Measurements from ENCODE around the gene PCGF1.

The PCGF1 gene

DNA sequence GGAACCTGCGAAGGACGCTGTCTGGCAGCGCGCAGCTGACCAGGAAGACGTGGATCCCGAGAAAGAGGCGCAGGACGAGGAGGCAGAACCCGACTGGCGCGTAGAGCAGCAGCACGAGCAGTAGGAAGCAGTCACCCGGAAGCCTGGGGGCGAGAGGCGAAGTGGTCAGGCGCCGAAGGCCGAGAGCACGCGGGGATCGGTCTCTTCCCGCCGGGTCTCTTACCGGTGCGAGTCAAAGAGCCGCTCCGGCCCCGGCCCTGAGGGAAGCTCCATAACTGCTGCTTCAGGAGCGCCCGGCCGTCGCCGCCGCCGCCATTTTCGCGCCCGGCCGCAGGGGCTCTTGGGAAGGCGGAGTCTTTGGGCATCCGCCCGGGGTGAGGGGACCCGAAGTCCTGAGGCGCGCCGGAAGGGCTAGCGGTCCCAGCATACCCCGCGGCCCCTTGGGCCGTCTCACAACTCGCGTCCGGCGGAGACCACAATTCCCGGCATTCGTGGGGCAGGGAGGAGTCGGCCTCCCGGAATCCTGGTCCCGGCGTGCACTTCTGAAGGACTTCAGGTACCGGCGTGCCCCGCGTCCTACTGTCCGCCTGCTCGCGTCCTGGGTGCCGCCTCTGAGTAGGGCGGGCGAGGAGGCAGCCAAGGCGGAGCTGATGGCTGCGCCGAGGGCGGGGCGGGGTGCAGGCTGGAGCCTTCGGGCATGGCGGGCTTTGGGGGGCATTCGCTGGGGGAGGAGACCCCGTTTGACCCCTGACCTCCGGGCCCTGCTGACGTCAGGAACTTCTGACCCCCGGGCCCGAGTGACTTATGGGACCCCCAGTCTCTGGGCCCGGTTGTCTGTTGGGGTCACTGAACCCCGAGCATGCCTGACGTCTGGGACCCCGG is 22.1 kb upstream of the PCGF1 start, which contains the start of the genes AUP1 and HTRA2:
AUP1 (minus strand) TSS at position 350 of the 882 bp plus-strand sequence; CDS start at position 273, 77 bp downstream.
HTRA2 (plus strand) TSS at position 577 of the 882 bp plus-strand sequence; CDS start at position 651, 74 bp downstream.
- Histone ChIP-seq H3K4me3 (peak within 1 kb of the TSS; percentile 97), H3K36me3 (peaks cover 54% of the 10 kb centered on the region), H3K27ac (peak within 1 kb of the TSS; percentile 96), H3K4me1 (peaks cover 42% of the 10 kb centered on the region), H4K20me1 (peaks cover 32% of the 10 kb centered on the region), H3K4me2 (peak within 1 kb of the TSS; percentile 98), H3K27me3 (no peaks in the 10 kb centered on the region), H3K9me3 (no peaks in the 10 kb centered on the region), H3K9ac (peak within 1 kb of the TSS; percentile 94)
- TF ChIP-seq Cebpa-rat (IDR thresholded peaks at IDR 0.05) = no peak

- H3K4me1 ChIP-seq = peaks cover 42% of the 10 kb centered on the region
- H3K9me3 ChIP-seq = no peaks in the 10 kb centered on the region
- peak overlapping the region; percentile 96 for H3K27ac ChIP-seq
- TF ChIP-seq Cebpa-rat (IDR thresholded peaks at IDR 0.05) = no peak
- H3K4me3 ChIP-seq = peak overlapping the region; percentile 97
- peaks cover 46% of the 10 kb centered on the region for H3K36me3 ChIP-seq
- no peaks in the 10 kb centered on the region for H3K27me3 ChIP-seq
- peak overlapping the region; percentile 94 for H3K9ac ChIP-seq
- H4K20me1 ChIP-seq = peaks cover 32% of the 10 kb centered on the region
- H3K4me2 ChIP-seq = peak overlapping the region; percentile 98
Measured at GRCh38 chr2:74528600-74529356, 21.3 kb upstream of the PCGF1 start.

GRCh38 chr2:74527741-74528140 is 20.2 kb upstream of the PCGF1 start:
- H3K9me3 ChIP-seq = no peaks in the 10 kb centered on the region
- H3K4me3 ChIP-seq = peak overlapping the region; percentile 97
- peaks cover 36% of the 10 kb centered on the region for H3K36me3 ChIP-seq
- peaks cover 32% of the 10 kb centered on the region for H4K20me1 ChIP-seq
- H3K4me2 ChIP-seq = peak overlapping the region; percentile 98
- no peak overlapping the region for H3K27ac ChIP-seq
- no peaks in the 10 kb centered on the region for H3K27me3 ChIP-seq
- H3K9ac ChIP-seq = peak overlapping the region; percentile 94; the same call in 1 of the 2 replicates
- H3K4me1 ChIP-seq = peaks cover 41% of the 10 kb centered on the region
- no peak for TF ChIP-seq Cebpa-rat (IDR thresholded peaks at IDR 0.05)

DNA sequence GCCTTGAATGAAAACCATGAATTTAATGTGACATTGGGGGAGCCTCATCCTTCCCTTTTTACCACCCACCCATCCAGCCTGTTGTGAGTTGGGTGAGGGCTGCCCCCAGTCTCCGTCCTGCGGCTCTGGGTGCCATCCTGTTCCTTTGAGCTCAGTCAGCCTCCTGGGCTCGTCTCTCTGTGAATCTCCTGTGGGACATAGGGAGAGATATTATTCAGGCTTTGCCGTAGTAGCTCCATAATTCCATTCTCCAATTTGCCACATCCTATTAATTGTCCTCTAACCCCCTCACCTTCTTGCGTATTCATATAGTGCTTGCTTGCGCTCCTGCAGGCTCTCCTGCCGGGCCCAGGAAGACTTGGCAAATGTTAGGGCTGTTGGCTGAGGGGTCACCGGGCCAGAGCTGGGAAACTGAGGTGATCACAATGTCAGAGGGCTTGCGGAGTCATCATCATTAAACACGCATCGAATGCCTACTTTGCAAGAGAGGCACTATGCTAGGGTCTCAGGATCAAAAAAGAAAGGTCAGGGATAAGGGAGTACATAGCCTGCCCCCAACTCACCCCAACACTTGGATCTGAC is 19.2 kb upstream of the PCGF1 start:
- Histone ChIP-seq H3K4me3 (no peak overlapping the region), H3K9ac (no peak overlapping the region), H3K27me3 (no peaks in the 10 kb centered on the region; the same call in 1 of the 2 replicates), H3K9me3 (no peaks in the 10 kb centered on the region), H3K4me2 (0 out of 2 replicates have a peak overlapping the region, but pooled peaks have one; percentile 8), H3K4me1 (peaks cover 31% of the 10 kb centered on the region), H3K27ac (no peak overlapping the region), H3K36me3 (peaks cover 31% of the 10 kb centered on the region), H4K20me1 (peaks cover 22% of the 10 kb centered on the region)
- TF ChIP-seq Cebpa-rat (IDR thresholded peaks at IDR 0.05) = no peak

- H3K4me1 ChIP-seq = peaks cover 24% of the 10 kb centered on the region
- H3K27me3 ChIP-seq = no peaks in the 10 kb centered on the region; the same call in 1 of the 2 replicates
- H3K9me3 ChIP-seq = no peaks in the 10 kb centered on the region
- H4K20me1 ChIP-seq = peaks cover 14% of the 10 kb centered on the region
- H3K27ac ChIP-seq = no peak within 1 kb of the TSS
- no peak for TF ChIP-seq Cebpa-rat (IDR thresholded peaks at IDR 0.05)
- no peak within 1 kb of the TSS for H3K9ac ChIP-seq
- peaks cover 31% of the 10 kb centered on the region for H3K36me3 ChIP-seq
- 0 out of 2 replicates have a peak within 1 kb of the TSS, but pooled peaks have one; percentile 8 for H3K4me2 ChIP-seq
- H3K4me3 ChIP-seq = no peak within 1 kb of the TSS
Measured at GRCh38 chr2:74525717-74526648, 18.5 kb upstream of the PCGF1 start, which contains the start of gene DQX1. Gene DQX1, minus strand, starts transcription at chr2:74526231. Its CDS starts 502 bp downstream, at chr2:74525729.

GRCh38 chr2:74524955-74525716 is 17.6 kb upstream of the PCGF1 start:
- no peak for TF ChIP-seq Cebpa-rat (IDR thresholded peaks at IDR 0.05)
- Histone ChIP-seq H3K4me2 (no peak overlapping the region), H3K9ac (no peak overlapping the region), H3K4me3 (no peak overlapping the region), H3K27me3 (peaks cover 7% of the 10 kb centered on the region), H4K20me1 (peaks cover 12% of the 10 kb centered on the region), H3K36me3 (peaks cover 31% of the 10 kb centered on the region), H3K27ac (no peak overlapping the region), H3K4me1 (peaks cover 20% of the 10 kb centered on the region), H3K9me3 (no peaks in the 10 kb centered on the region)

GRCh38 chr2:74524005-74524404 is 16.5 kb upstream of the PCGF1 start:
- Histone ChIP-seq H3K27ac (no peak overlapping the region), H3K36me3 (peaks cover 31% of the 10 kb centered on the region), H4K20me1 (peaks cover 11% of the 10 kb centered on the region), H3K9ac (no peak overlapping the region), H3K4me3 (no peak overlapping the region), H3K4me1 (peaks cover 20% of the 10 kb centered on the region), H3K4me2 (no peak overlapping the region), H3K9me3 (no peaks in the 10 kb centered on the region), H3K27me3 (peaks cover 18% of the 10 kb centered on the region)
- TF ChIP-seq Cebpa-rat (IDR thresholded peaks at IDR 0.05) = no peak

DNA sequence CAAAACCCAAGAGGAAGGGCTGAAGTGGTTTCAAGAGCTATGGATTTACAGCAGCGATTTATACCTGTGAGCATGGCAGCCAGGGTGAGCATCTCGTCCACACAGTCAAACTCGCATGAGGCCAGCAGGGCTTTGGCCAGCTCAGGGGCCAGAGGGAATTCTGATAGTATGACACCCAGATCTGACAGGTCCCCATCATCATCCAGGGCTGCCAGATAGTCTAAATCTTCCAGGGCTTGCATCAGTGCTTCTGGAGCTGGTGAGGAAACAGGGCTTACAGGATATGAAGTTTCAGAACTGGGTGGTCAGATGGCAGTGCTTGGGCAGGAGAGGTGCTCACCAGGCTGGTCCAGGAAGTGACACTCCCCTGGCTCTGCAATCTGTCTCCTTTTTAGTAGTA is 15.0 kb upstream of the PCGF1 start:
- H3K9ac ChIP-seq = no peak overlapping the region
- no peak overlapping the region for H3K4me3 ChIP-seq
- no peaks in the 10 kb centered on the region for H3K9me3 ChIP-seq
- H3K4me1 ChIP-seq = peaks cover 5% of the 10 kb centered on the region
- H3K27me3 ChIP-seq = peaks cover 33% of the 10 kb centered on the region
- peaks cover 23% of the 10 kb centered on the region for H3K36me3 ChIP-seq
- H4K20me1 ChIP-seq = no peaks in the 10 kb centered on the region; the same call in 1 of the 2 replicates
- H3K4me2 ChIP-seq = no peak overlapping the region
- no peak for TF ChIP-seq Cebpa-rat (IDR thresholded peaks at IDR 0.05)
- no peak overlapping the region for H3K27ac ChIP-seq

All from BLaER1 (cell line).